Measurements from ENCODE around the gene GPAT3.

DNA sequence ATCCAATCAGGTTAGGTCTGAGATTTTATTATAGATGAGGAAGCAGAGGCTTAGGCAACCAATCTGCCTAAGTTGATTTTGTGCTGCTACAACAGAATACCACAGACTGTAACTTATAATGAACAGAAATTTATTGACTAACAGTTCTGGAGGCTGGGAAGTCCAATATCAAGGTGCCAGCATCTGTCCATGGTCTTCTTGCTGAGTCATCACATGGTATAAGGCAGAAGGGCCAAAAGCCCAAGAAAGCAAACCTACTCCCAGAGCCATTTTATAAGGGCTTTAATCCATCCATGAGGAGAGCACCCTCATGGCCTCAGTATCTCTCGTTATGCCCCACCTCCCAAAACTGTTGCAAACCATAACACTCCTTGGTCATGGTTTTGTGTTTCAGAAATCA, 55.8 kb downstream of the GPAT3 start:
- TF ChIP-seq CTCF (IDR thresholded peaks at IDR 0.05): no peak
- no peak for TF ChIP-seq POLR2AphosphoS5 (IDR thresholded peaks at IDR 0.05)
- no peak for TF ChIP-seq POLR2A (IDR thresholded peaks at IDR 0.05)

Data from upper lobe of left lung (tissue), 4 donors.